Measurements from ENCODE around the gene GSK3A.
A peak's percentile ranks its signal among the peaks of the same experiment; 100 is the strongest.
"Not testable (repeated sequence)": the region's sequence is repeated elsewhere in the genome, so short reads cannot be mapped to it uniquely, and the experiment has no call there.

GSK3A gene

GRCh38 chr19:42268142-42268703 is 25.8 kb upstream of the GSK3A start:
- DNase-seq (ENCODE audit: low spot score) = peak; percentile 98

GRCh38 chr19:42267644-42268141 is 25.3 kb upstream of the GSK3A start:
- no peak for DNase-seq (ENCODE audit: low spot score)

GRCh38 chr19:42266928-42267603 is 24.7 kb upstream of the GSK3A start:
- not testable (repeated sequence) for DNase-seq (ENCODE audit: low spot score)

- not testable (repeated sequence) for DNase-seq (ENCODE audit: low spot score)
Observed at GRCh38 chr19:42266105-42266504, 23.7 kb upstream of the GSK3A start.

GRCh38 chr19:42261763-42262162 is 19.4 kb upstream of the GSK3A start:
- DNase-seq (ENCODE audit: low spot score) = no peak

- DNase-seq (ENCODE audit: low spot score) = not testable (repeated sequence)
Observed at GRCh38 chr19:42257842-42258241, 15.4 kb upstream of the GSK3A start.

- peak; percentile 78 for DNase-seq (ENCODE audit: low spot score)
Observed at GRCh38 chr19:42255766-42256745, 13.7 kb upstream of the GSK3A start.

- DNase-seq (ENCODE audit: low spot score) = peak; percentile 97
Observed at GRCh38 chr19:42254850-42255765, 12.7 kb upstream of the GSK3A start, which contains the start of gene ERF. Gene ERF (minus strand): TSS chr19:42255128. CDS start chr19:42254999, 129 bp downstream.

GRCh38 chr19:42254089-42254849 is 11.9 kb upstream of the GSK3A start:
- peak; percentile 83 for DNase-seq (ENCODE audit: low spot score)

- DNase-seq (ENCODE audit: low spot score) = peak; percentile 90
Observed at GRCh38 chr19:42253245-42254088, 11.1 kb upstream of the GSK3A start.

- DNase-seq (ENCODE audit: low spot score) = no peak
Observed at GRCh38 chr19:42252365-42253244, 10.2 kb upstream of the GSK3A start.

- DNase-seq (ENCODE audit: low spot score) = no peak
Observed at GRCh38 chr19:42251572-42252358, 9.4 kb upstream of the GSK3A start.

GRCh38 chr19:42250666-42251531 is 8.5 kb upstream of the GSK3A start:
- no peak for DNase-seq (ENCODE audit: low spot score)

GRCh38 chr19:42250183-42250665 is 7.8 kb upstream of the GSK3A start:
- DNase-seq (ENCODE audit: low spot score) = no peak

GRCh38 chr19:42249769-42250168 is 7.4 kb upstream of the GSK3A start:
- no peak for DNase-seq (ENCODE audit: low spot score)

GRCh38 chr19:42249149-42249750 is 6.8 kb upstream of the GSK3A start:
- DNase-seq (ENCODE audit: low spot score) = no peak
